ENCODE measurements around the gene RELCH.

DNA sequence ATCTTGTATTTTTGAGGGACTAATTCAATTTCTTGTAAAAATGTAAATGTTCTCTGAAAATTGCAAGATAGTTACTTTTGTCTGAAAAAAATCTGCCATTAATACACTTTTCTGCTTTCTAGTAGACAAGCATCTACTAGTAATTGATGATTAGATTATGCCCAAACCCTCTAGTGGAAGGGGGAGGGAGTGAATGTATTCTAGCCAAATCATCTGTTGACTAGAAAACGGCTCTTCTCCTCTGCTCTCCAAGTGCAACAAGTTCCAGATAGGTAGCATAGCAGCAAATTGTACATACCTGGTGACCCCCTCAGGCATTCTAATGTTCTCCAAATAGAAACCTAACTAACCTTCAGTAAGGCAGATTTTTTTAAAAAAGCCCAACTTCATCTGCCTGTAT, 58.6 kb downstream of the RELCH start:
- TF ChIP-seq, protein P1, sequence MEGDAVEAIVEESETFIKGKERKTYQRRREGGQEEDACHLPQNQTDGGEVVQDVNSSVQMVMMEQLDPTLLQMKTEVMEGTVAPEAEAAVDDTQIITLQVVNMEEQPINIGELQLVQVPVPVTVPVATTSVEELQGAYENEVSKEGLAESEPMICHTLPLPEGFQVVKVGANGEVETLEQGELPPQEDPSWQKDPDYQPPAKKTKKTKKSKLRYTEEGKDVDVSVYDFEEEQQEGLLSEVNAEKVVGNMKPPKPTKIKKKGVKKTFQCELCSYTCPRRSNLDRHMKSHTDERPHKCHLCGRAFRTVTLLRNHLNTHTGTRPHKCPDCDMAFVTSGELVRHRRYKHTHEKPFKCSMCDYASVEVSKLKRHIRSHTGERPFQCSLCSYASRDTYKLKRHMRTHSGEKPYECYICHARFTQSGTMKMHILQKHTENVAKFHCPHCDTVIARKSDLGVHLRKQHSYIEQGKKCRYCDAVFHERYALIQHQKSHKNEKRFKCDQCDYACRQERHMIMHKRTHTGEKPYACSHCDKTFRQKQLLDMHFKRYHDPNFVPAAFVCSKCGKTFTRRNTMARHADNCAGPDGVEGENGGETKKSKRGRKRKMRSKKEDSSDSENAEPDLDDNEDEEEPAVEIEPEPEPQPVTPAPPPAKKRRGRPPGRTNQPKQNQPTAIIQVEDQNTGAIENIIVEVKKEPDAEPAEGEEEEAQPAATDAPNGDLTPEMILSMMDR (IDR thresholded peaks at IDR 0.05; ENCODE audit: insufficient read depth, low read depth, low read length): no peak
- no peak for TF ChIP-seq EZH2 (IDR thresholded peaks at IDR 0.05; ENCODE audit: insufficient read depth, low read length)

All from astrocyte (in vitro differentiated cells and primary cell).